ENCODE measurements around the gene GAGE12D.
"Not testable (repeated sequence)": the region's sequence is repeated elsewhere in the genome, so short reads cannot be mapped to it uniquely, and the experiment has no call there.

The GAGE12D gene

GRCh38 chrX:49541433-49541832 lies at the start of gene GAGE12D:
TSS of gene GAGE12D (plus strand) at chrX:49541733. CDS start at chrX:49542888, 1,155 bp downstream.
- DNase-seq: not testable (repeated sequence)

GRCh38 chrX:49531877-49532276 lies 9.7 kb upstream of the GAGE12D start, which contains the start of gene GAGE12C:
TSS of gene GAGE12C (plus strand) at chrX:49532177. CDS start at chrX:49533332, 1,155 bp downstream.
- DNase-seq: not testable (repeated sequence)

- not testable (repeated sequence) for DNase-seq
Observed at GRCh38 chrX:49550989-49551388, 9.5 kb downstream of the GAGE12D start, which contains the start of gene GAGE12E. TSS of gene GAGE12E (plus strand) at chrX:49551289. CDS start at chrX:49552444, 1,155 bp downstream.

- DNase-seq: not testable (repeated sequence)
Observed at GRCh38 chrX:49560542-49560941, 19.0 kb downstream of the GAGE12D start, which contains the start of gene GAGE12F. TSS of gene GAGE12F (plus strand) at chrX:49560842. CDS start at chrX:49561997, 1,155 bp downstream.

GRCh38 chrX:49568728-49569127 lies 27.2 kb downstream of the GAGE12D start:
- not testable (repeated sequence) for DNase-seq

GRCh38 chrX:49569152-49569551 lies 27.6 kb downstream of the GAGE12D start:
- not testable (repeated sequence) for DNase-seq

- DNase-seq: not testable (repeated sequence)
Observed at GRCh38 chrX:49570100-49570499, 28.6 kb downstream of the GAGE12D start, which contains the start of gene GAGE12G. TSS of gene GAGE12G (plus strand) at chrX:49570400. CDS start at chrX:49571555, 1,155 bp downstream.

- DNase-seq: not testable (repeated sequence)
Observed at GRCh38 chrX:49579649-49580048, 38.1 kb downstream of the GAGE12D start, which contains the start of gene GAGE12H. TSS of gene GAGE12H (plus strand) at chrX:49579949. CDS start at chrX:49581104, 1,155 bp downstream.

GRCh38 chrX:49589196-49589595 lies 47.7 kb downstream of the GAGE12D start, which contains the start of gene GAGE2A:
TSS of gene GAGE2A (plus strand) at chrX:49589496. CDS start at chrX:49590651, 1,155 bp downstream.
- not testable (repeated sequence) for DNase-seq

GRCh38 chrX:49589769-49590478 lies 48.4 kb downstream of the GAGE12D start:
- DNase-seq: not testable (repeated sequence)

GRCh38 chrX:49590488-49590887 lies 49.0 kb downstream of the GAGE12D start:
- not testable (repeated sequence) for DNase-seq
